AG04450 (cell line): ENCODE data around the gene MTHFD1L. TPM values are rescaled to one million over a fixed set of nuclear protein-coding genes. Genes with fewer than 3 reads are reported as not detected.

Source experiments
- CTCF ChIA-PET: fragments of 300-600, 350-600 bp; formaldehyde crosslinking; extraction: SDS; loops from one replicate; lab custom pipeline; 2022; ENCODE audit warnings: antibody characterized with exemption, inconsistent platforms; lab: Charles Lee
- POLR2A ChIA-PET: fragments of 350-600 bp; formaldehyde crosslinking; extraction: SDS; loops from one replicate; lab custom pipeline; 2021; ENCODE audit warnings: antibody characterized with exemption, inconsistent platforms; lab: Yijun Ruan, JAX
- DNase-seq: peaks from one replicate; pipeline ENCODE4 v3.0.0-alpha.2; 2011; ENCODE audit warnings: low read depth, low spot score
- H3K27ac ChIP-seq: one replicate; pipeline ENCODE4 v1.5.1; 2012; ENCODE audit warnings: low read depth, low read length, control low read depth
- H3K27me3 ChIP-seq: one replicate; pipeline ENCODE4 v1.6.0; 2012; ENCODE audit warnings: low read length; ENCODE audit not compliant: control insufficient read depth, insufficient read depth
- H3K4me3 ChIP-seq: 2 replicates; pipeline ENCODE4 v1.5.1; 2011; ENCODE audit warnings: mild to moderate bottlenecking, low read depth, low read length, control low read depth
- H3K9me3 ChIP-seq: 2 replicates; pipeline ENCODE4 v1.5.1; 2012; ENCODE audit warnings: low read length; ENCODE audit not compliant: control insufficient read depth, insufficient read depth
- CTCF ChIP-seq: IDR thresholded peaks from 2 replicates; pipeline ENCODE4 v1.5.1; 2011; ENCODE audit warnings: low read depth, low read length, control low read depth, inconsistent platforms
- polyA plus RNA-seq: library from polyadenylated mRNA; depleted of rRNA; stranded (reverse); fragments of >200 nt; gene quantifications from 2 replicates; pipeline ENCODE4 v1.2.3, GENCODE V29; 2011

Gene MTHFD1L
- polyA plus RNA-seq, 1 experiment, result 69.1 TPM

GRCh38 chr6:150902142-150902776 is 36.8 kb downstream of the MTHFD1L start:
- CTCF ChIA-PET, result interaction anchor here (0.8 to 3.4 kb wide), 4 partner anchors 10 to 434 kb away, joined by 3 to 22 read pairs (median 9); no protein-coding TSS in a partner anchor

GRCh38 chr6:150905769-150906168 is 40.3 kb downstream of the MTHFD1L start:
- H3K9me3 ChIP-seq, result no peaks in the 10 kb centered on the region
- CTCF ChIA-PET, result no interaction called here
- TF ChIP-seq CTCF, result peak; percentile 29; the same call in 1 of the 2 replicates

More at GRCh38 chr6:150902142-150902776, 36.8 kb downstream of the MTHFD1L start:
- Histone ChIP-seq H3K27ac (no peak overlapping the region), H3K9me3 (no peaks in the 10 kb centered on the region), H3K4me3 (no peak overlapping the region), H3K27me3 (no peaks in the 10 kb centered on the region)
- DNase-seq, result no peak
- no peak for TF ChIP-seq CTCF
- POLR2A ChIA-PET, result interaction anchor here (0.6 kb wide), 1 partner anchor 472 kb away, joined by 4 read pairs; no protein-coding TSS in a partner anchor

GRCh38 chr6:150906641-150907326 is 41.3 kb downstream of the MTHFD1L start:
- H3K4me3 ChIP-seq, result no peak overlapping the region
- CTCF ChIA-PET, result interaction anchor here (0.9 to 1.1 kb wide), 3 partner anchors 11 to 417 kb away, joined by 3 to 7 read pairs (median 4); no protein-coding TSS in a partner anchor
- H3K9me3 ChIP-seq, result no peaks in the 10 kb centered on the region
- no peak overlapping the region for H3K27ac ChIP-seq
- no peak for TF ChIP-seq CTCF
- H3K27me3 ChIP-seq, result no peaks in the 10 kb centered on the region
- POLR2A ChIA-PET, result interaction anchor here (0.7 kb wide), 1 partner anchor 351 kb away, joined by 5 read pairs; no protein-coding TSS in a partner anchor
- no peak for DNase-seq

More at GRCh38 chr6:150905769-150906168, 40.3 kb downstream of the MTHFD1L start:
- POLR2A ChIA-PET, result no interaction called here
- DNase-seq, result no peak
- Histone ChIP-seq H3K27ac (no peak overlapping the region), H3K27me3 (no peaks in the 10 kb centered on the region), H3K4me3 (no peak overlapping the region)

GRCh38 chr6:150907383-150907782 is 41.9 kb downstream of the MTHFD1L start:
- H3K4me3 ChIP-seq, result no peak overlapping the region
- TF ChIP-seq CTCF, result no peak
- no peak for DNase-seq
- POLR2A ChIA-PET, result interaction anchor here (0.6 kb wide), 1 partner anchor 25 kb away, joined by 3 read pairs; no protein-coding TSS in a partner anchor
- no peaks in the 10 kb centered on the region for H3K27me3 ChIP-seq
- H3K27ac ChIP-seq, result no peak overlapping the region
- CTCF ChIA-PET, result interaction anchor here (0.7 to 1.1 kb wide), 3 partner anchors 12 to 20 kb away, joined by 3 to 7 read pairs (median 4); no protein-coding TSS in a partner anchor
- H3K9me3 ChIP-seq, result no peaks in the 10 kb centered on the region
